Neural progenitor cell (in vitro differentiated cells): ENCODE results near the gene METTL1. TPM values are rescaled to one million over a fixed set of nuclear protein-coding genes. Genes with fewer than 3 reads are reported as not detected.

ENCODE experiments used
- DNase-seq: peaks from one replicate; pipeline ENCODE4 v3.0.0-alpha.2; 2016; ENCODE audit warnings: low spot score
- H2AFZ ChIP-seq: fragments of 200-600 bp; sonication (generic); replicated peaks from 2 replicates; pipeline ENCODE4 v1.6.1; 2016; ENCODE audit warnings: antibody characterized with exemption
- H3F3A ChIP-seq: fragments of 200-600 bp; sonication (generic); 2 replicates; pipeline ENCODE4 v1.6.1; 2016; ENCODE audit warnings: antibody characterized with exemption, low read depth
- H3K27ac ChIP-seq: fragments of 200-600 bp; sonication (generic); 2 replicates; pipeline ENCODE4 v1.5.1; 2016; ENCODE audit warnings: mild to moderate bottlenecking
- H3K27me3 ChIP-seq: fragments of 200-600 bp; sonication (generic); 2 replicates; pipeline ENCODE4 v1.6.1; 2016; ENCODE audit warnings: mild to moderate bottlenecking, moderate library complexity
- H3K36me3 ChIP-seq: fragments of 200-600 bp; sonication (generic); 2 replicates; pipeline ENCODE4 v1.5.1; 2016
- H3K4me1 ChIP-seq: fragments of 200-600 bp; sonication (generic); 2 replicates; pipeline ENCODE4 v1.6.1; 2016; ENCODE audit warnings: mixed run types
- H3K4me2 ChIP-seq: fragments of 200-600 bp; sonication (generic); 2 replicates; pipeline ENCODE4 v1.6.1; 2016
- H3K4me3 ChIP-seq: fragments of 200-600 bp; sonication (generic); 2 replicates; pipeline ENCODE4 v1.5.1; 2016
- H3K79me2 ChIP-seq: fragments of 200-600 bp; sonication (generic); 2 replicates; pipeline ENCODE4 v1.6.1; 2016; ENCODE audit warnings: low read depth
- H3K9ac ChIP-seq: fragments of 200-600 bp; sonication (generic); 2 replicates; pipeline ENCODE4 v1.6.1; 2016
- H3K9me3 ChIP-seq: fragments of 200-600 bp; sonication (generic); 2 replicates; pipeline ENCODE4 v1.5.1; 2016; ENCODE audit warnings: low read depth
- H4K20me1 ChIP-seq: fragments of 200-600 bp; sonication (generic); 2 replicates; pipeline ENCODE4 v1.6.1; 2016; ENCODE audit warnings: low read depth
- H3K27ac Mint-ChIP-seq: 3 replicates; pipeline ENCODE4 v1.8.0; 2021; ENCODE audit warnings: mixed read lengths
- H3K27me3 Mint-ChIP-seq: 2 replicates; pipeline ENCODE4 v1.8.0; 2022; ENCODE audit warnings: low read depth, mild to moderate bottlenecking, inconsistent platforms, moderate library complexity, mixed read lengths; ENCODE audit not compliant: insufficient read depth
- H3K36me3 Mint-ChIP-seq: 3 replicates; pipeline ENCODE4 v1.8.0; 2021; ENCODE audit warnings: mixed read lengths
- H3K4me1 Mint-ChIP-seq: 3 replicates; pipeline ENCODE4 v1.8.0; 2021; ENCODE audit warnings: mixed read lengths
- H3K4me3 Mint-ChIP-seq: 3 replicates; pipeline ENCODE4 v1.8.0; 2021; ENCODE audit warnings: mild to moderate bottlenecking, moderate library complexity, mixed read lengths
- H3K9me3 Mint-ChIP-seq: 3 replicates; pipeline ENCODE4 v1.8.0; 2020; ENCODE audit warnings: mixed read lengths
- CTCF ChIP-seq: fragments of 200-600 bp; sonication (generic); IDR thresholded peaks from 2 replicates; pipeline ENCODE4 v1.5.1; 2017; ENCODE audit warnings: antibody characterized with exemption, mild to moderate bottlenecking
- EZH2 ChIP-seq: fragments of 200-600 bp; sonication (generic); IDR thresholded peaks from 2 replicates; pipeline ENCODE4 v1.6.1; 2017; ENCODE audit warnings: antibody characterized with exemption, mild to moderate bottlenecking, moderate library complexity
- EZH2phosphoT487 ChIP-seq: fragments of 200-600 bp; sonication (generic); IDR thresholded peaks from 2 replicates; pipeline ENCODE4 v1.6.1; 2017; ENCODE audit warnings: antibody characterized with exemption
- total RNA-seq: library from RNA; depleted of rRNA; stranded (reverse); fragments of >200 nt; gene quantifications from 2 replicates; pipeline ENCODE4 v1.2.3, GENCODE V29; 2015; ENCODE audit warnings: low replicate concordance

METTL1 gene
- total RNA-seq, 1 donor from 2014 or later = 5.6 TPM

- Histone ChIP-seq H3K9ac (no peak overlapping the region), H3K9me3 (no peaks in the 10 kb centered on the region), H3K79me2 (peaks cover 8% of the 10 kb centered on the region), H2AFZ (no peak overlapping the region), H3K27me3 (peaks cover 45% of the 10 kb centered on the region), H3K27ac (no peak overlapping the region), H3K36me3 (no peaks in the 10 kb centered on the region), H3K4me1 (peaks cover 24% of the 10 kb centered on the region), H4K20me1 (peaks cover 29% of the 10 kb centered on the region), H3K4me3 (no peak overlapping the region), H3F3A (peaks cover 43% of the 10 kb centered on the region), H3K4me2 (no peak overlapping the region)
- no peak for TF ChIP-seq EZH2phosphoT487
- TF ChIP-seq EZH2 = no peak
- TF ChIP-seq CTCF = no peak
- peaks cover 2% of the 10 kb centered on the region for H3K9me3 Mint-ChIP-seq
- no peak for DNase-seq
- peaks cover 14% of the 10 kb centered on the region for H3K36me3 Mint-ChIP-seq
- H3K4me3 Mint-ChIP-seq = peak overlapping the region; percentile 39
- H3K27me3 Mint-ChIP-seq = peaks cover 28% of the 10 kb centered on the region
- no peak overlapping the region for H3K27ac Mint-ChIP-seq
- H3K4me1 Mint-ChIP-seq = peaks cover 28% of the 10 kb centered on the region
Measured at GRCh38 chr12:57769594-57769993, 2.3 kb downstream of the METTL1 start.

GRCh38 chr12:57767876-57768275 is 4.0 kb downstream of the METTL1 start:
- Histone ChIP-seq H3K9me3 (no peaks in the 10 kb centered on the region), H4K20me1 (peaks cover 29% of the 10 kb centered on the region), H3K79me2 (peaks cover 8% of the 10 kb centered on the region), H3K4me2 (no peak overlapping the region), H2AFZ (no peak overlapping the region), H3K36me3 (no peaks in the 10 kb centered on the region), H3K4me1 (peaks cover 24% of the 10 kb centered on the region), H3K4me3 (no peak overlapping the region), H3K27me3 (peaks cover 51% of the 10 kb centered on the region), H3F3A (peaks cover 40% of the 10 kb centered on the region), H3K27ac (no peak overlapping the region), H3K9ac (no peak overlapping the region)
- H3K36me3 Mint-ChIP-seq = peaks cover 18% of the 10 kb centered on the region
- peaks cover 4% of the 10 kb centered on the region for H3K9me3 Mint-ChIP-seq
- peaks cover 44% of the 10 kb centered on the region for H3K27me3 Mint-ChIP-seq
- no peak for DNase-seq
- peaks cover 29% of the 10 kb centered on the region for H3K4me1 Mint-ChIP-seq
- H3K4me3 Mint-ChIP-seq = no peak overlapping the region
- no peak overlapping the region for H3K27ac Mint-ChIP-seq
- TF ChIP-seq EZH2phosphoT487 = no peak
- TF ChIP-seq CTCF = no peak
- no peak for TF ChIP-seq EZH2

GRCh38 chr12:57767305-57767698 is 4.6 kb downstream of the METTL1 start:
- peaks cover 47% of the 10 kb centered on the region for H3K27me3 Mint-ChIP-seq
- H3K4me1 ChIP-seq = peaks cover 24% of the 10 kb centered on the region
- peaks cover 32% of the 10 kb centered on the region for H4K20me1 ChIP-seq
- TF ChIP-seq EZH2 (no peak), EZH2phosphoT487 (no peak), CTCF (no peak)
- no peak overlapping the region for H3K4me3 Mint-ChIP-seq
- H3F3A ChIP-seq = peaks cover 37% of the 10 kb centered on the region
- no peak for DNase-seq
- no peak overlapping the region for H3K27ac Mint-ChIP-seq
- peaks cover 56% of the 10 kb centered on the region for H3K27me3 ChIP-seq
- H3K4me1 Mint-ChIP-seq = peaks cover 28% of the 10 kb centered on the region
- no peak overlapping the region for H3K9ac ChIP-seq
- H3K27ac ChIP-seq = no peak overlapping the region
- peaks cover 4% of the 10 kb centered on the region for H3K9me3 Mint-ChIP-seq
- no peaks in the 10 kb centered on the region for H3K36me3 ChIP-seq
- no peak overlapping the region for H2AFZ ChIP-seq
- H3K4me3 ChIP-seq = peak overlapping the region; percentile 13
- peaks cover 8% of the 10 kb centered on the region for H3K79me2 ChIP-seq
- peak overlapping the region; percentile 79 for H3K4me2 ChIP-seq
- H3K36me3 Mint-ChIP-seq = peaks cover 18% of the 10 kb centered on the region
- H3K9me3 ChIP-seq = no peaks in the 10 kb centered on the region
